ENCODE measurements around the gene KCNK6.

The KCNK6 gene

GRCh38 chr19:38367041-38367440 lies 47.4 kb downstream of the KCNK6 start:
- no peak for DNase-seq (ENCODE audit: low spot score)
- in situ Hi-C loops (cut with MboI; ENCODE audit: low sequenced_read_pairs, unreplicated experiment): no loop called here

GRCh38 chr19:38369584-38369983 lies 49.9 kb downstream of the KCNK6 start:
- no peak for TF ChIP-seq CTCF (IDR thresholded peaks at IDR 0.05; ENCODE audit: borderline replicate concordance, control extremely low read depth, extremely low read depth, insufficient read depth, missing control alignments)
- no peak for DNase-seq (ENCODE audit: low spot score)
- in situ Hi-C loops (cut with MboI; ENCODE audit: low sequenced_read_pairs, unreplicated experiment): no loop called here

More at GRCh38 chr19:38367041-38367440, 47.4 kb downstream of the KCNK6 start:
- TF ChIP-seq CTCF (IDR thresholded peaks at IDR 0.05; ENCODE audit: borderline replicate concordance, control extremely low read depth, extremely low read depth, insufficient read depth, missing control alignments): no peak

GRCh38 chr19:38370299-38370698 lies 50.7 kb downstream of the KCNK6 start:
- DNase-seq (ENCODE audit: low spot score): no peak
- in situ Hi-C loops (cut with MboI; ENCODE audit: low sequenced_read_pairs, unreplicated experiment): no loop called here
- no peak for TF ChIP-seq CTCF (IDR thresholded peaks at IDR 0.05; ENCODE audit: borderline replicate concordance, control extremely low read depth, extremely low read depth, insufficient read depth, missing control alignments)

- TF ChIP-seq CTCF (IDR thresholded peaks at IDR 0.05; ENCODE audit: borderline replicate concordance, control extremely low read depth, extremely low read depth, insufficient read depth, missing control alignments): no peak
- in situ Hi-C loops (cut with MboI; ENCODE audit: low sequenced_read_pairs, unreplicated experiment): no loop called here
- DNase-seq (ENCODE audit: low spot score): no peak
These were observed 51.4 kb downstream of the KCNK6 start for GRCh38 chr19:38371081-38371480.

GRCh38 chr19:38373907-38374331 lies 54.3 kb downstream of the KCNK6 start:
- in situ Hi-C loops (cut with MboI; ENCODE audit: low sequenced_read_pairs, unreplicated experiment): no loop called here
- TF ChIP-seq CTCF (IDR thresholded peaks at IDR 0.05; ENCODE audit: borderline replicate concordance, control extremely low read depth, extremely low read depth, insufficient read depth, missing control alignments): no peak
- no peak for DNase-seq (ENCODE audit: low spot score)

- DNase-seq (ENCODE audit: low spot score): peak; percentile 99
- in situ Hi-C loops (cut with MboI; ENCODE audit: low sequenced_read_pairs, unreplicated experiment): no loop called here
- TF ChIP-seq CTCF (IDR thresholded peaks at IDR 0.05; ENCODE audit: borderline replicate concordance, control extremely low read depth, extremely low read depth, insufficient read depth, missing control alignments): peak; percentile 9
These were observed 54.9 kb downstream of the KCNK6 start, which contains the start of gene PSMD8 for GRCh38 chr19:38374332-38375097. Gene PSMD8 (plus strand): TSS chr19:38374571. CDS start chr19:38374602, 31 bp downstream.

All from GM13976 (cell line).